Measurements from ENCODE around the gene OPRM1.

DNA sequence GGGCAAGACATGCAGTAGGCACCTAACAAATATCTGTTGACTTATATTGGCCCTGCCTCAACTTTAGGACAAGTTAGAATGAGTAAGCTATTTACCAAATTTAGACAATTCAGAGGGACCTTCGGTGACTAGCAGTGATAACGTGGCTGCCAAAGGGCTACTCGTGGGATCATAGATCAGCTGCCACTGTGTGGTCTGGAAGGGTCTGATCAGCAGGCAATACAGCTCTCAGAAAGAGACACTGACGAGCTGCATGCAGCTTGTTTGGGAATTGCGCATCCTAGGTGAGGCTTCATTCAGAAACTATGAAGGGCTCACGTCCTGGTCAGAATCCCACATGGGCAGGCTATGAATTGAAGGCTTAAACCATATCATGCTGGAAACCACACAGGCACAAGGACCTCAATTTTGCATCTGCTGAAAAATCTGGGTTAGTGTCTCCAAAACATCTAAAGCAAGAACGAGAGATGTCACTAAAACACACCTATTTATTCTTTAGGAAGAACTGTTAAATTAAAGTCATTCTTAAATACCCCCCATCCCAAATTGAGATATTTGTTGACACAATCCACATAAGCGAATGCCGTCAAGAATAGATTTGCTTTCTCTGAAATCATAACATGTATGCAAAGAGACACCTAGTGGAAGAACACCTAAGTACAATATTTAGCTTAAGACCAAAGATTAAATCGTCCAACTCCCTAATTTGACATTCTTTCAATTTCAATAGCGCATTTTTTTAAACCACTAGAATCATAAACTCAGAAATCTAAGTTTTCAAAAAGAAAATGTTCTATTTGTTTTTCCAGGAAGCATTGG is 238.0 kb downstream of the OPRM1 start:
- TF ChIP-seq TCF7L2 (IDR thresholded peaks at IDR 0.05; ENCODE audit: borderline replicate concordance, extremely low read depth, insufficient read depth, insufficient read length) = no peak
- no peak for TF ChIP-seq EZH2 (IDR thresholded peaks at IDR 0.05)
- TF ChIP-seq POLR2AphosphoS5 (IDR thresholded peaks at IDR 0.05; ENCODE audit: low read depth, low read length) = no peak
- TF ChIP-seq, protein P1, sequence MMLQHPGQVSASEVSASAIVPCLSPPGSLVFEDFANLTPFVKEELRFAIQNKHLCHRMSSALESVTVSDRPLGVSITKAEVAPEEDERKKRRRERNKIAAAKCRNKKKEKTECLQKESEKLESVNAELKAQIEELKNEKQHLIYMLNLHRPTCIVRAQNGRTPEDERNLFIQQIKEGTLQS (IDR thresholded peaks at IDR 0.05) = no peak
- TF ChIP-seq, protein P2, sequence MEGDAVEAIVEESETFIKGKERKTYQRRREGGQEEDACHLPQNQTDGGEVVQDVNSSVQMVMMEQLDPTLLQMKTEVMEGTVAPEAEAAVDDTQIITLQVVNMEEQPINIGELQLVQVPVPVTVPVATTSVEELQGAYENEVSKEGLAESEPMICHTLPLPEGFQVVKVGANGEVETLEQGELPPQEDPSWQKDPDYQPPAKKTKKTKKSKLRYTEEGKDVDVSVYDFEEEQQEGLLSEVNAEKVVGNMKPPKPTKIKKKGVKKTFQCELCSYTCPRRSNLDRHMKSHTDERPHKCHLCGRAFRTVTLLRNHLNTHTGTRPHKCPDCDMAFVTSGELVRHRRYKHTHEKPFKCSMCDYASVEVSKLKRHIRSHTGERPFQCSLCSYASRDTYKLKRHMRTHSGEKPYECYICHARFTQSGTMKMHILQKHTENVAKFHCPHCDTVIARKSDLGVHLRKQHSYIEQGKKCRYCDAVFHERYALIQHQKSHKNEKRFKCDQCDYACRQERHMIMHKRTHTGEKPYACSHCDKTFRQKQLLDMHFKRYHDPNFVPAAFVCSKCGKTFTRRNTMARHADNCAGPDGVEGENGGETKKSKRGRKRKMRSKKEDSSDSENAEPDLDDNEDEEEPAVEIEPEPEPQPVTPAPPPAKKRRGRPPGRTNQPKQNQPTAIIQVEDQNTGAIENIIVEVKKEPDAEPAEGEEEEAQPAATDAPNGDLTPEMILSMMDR (IDR thresholded peaks at IDR 0.05 in 2 of 3, conservative IDR thresholded peaks at IDR 0.05 in 1 of 3; ENCODE audit: borderline replicate concordance in 1 of 3, insufficient read depth in 1 of 3, low read depth in 2 of 3, low read length in 2 of 3) = peak; percentile 46 to 66 (median 65); a peak in 4 of 6 replicates
- TF ChIP-seq ZFX (IDR thresholded peaks at IDR 0.05) = no peak
- TF ChIP-seq POLR2A (IDR thresholded peaks at IDR 0.05; ENCODE audit: borderline replicate concordance, extremely low read depth, insufficient read depth, insufficient read length) = no peak
- no peak for TF ChIP-seq SP1 (IDR thresholded peaks at IDR 0.05; ENCODE audit: low read depth)
